ENCODE measurements around the gene UBE2O. TPM values are rescaled to one million over a fixed set of nuclear protein-coding genes. Genes with fewer than 3 reads are reported as not detected.
"Not testable (repeated sequence)": the region's sequence is repeated elsewhere in the genome, so short reads cannot be mapped to it uniquely, and the experiment has no call there.

UBE2O gene
- total and polyA plus RNA-seq, 2 donors (not counting 3 experiments of a cell fraction or from before 2014, with no cell fraction given) = 13.9 to 34.1 TPM

GRCh38 chr17:76350463-76350862 is 102.5 kb downstream of the UBE2O start:
- ChIA-PET POLR2A (interaction anchor here (1.0 kb wide), 1 partner anchor 32 kb away, joined by 3 read pairs; no protein-coding TSS in a partner anchor), CTCF (interaction anchor here (2.3 to 4.1 kb wide), 3 partner anchors 15 to 48 kb away, joined by 12 to 40 read pairs (median 30); no protein-coding TSS in a partner anchor)
- Histone ChIP-seq H3K4me3 (replicated peaks in 1 of 3; ENCODE audit: insufficient read depth in 1 of 3, low read depth in 1 of 3, low read length in 3 of 3) (no peak overlapping the region), H4K20me1 (replicated peaks; ENCODE audit: control insufficient read depth, extremely low read depth, insufficient read depth, low read length) (no peaks in the 10 kb centered on the region), H3K36me3 (ENCODE audit: control insufficient read depth in 2 of 2, extremely low read depth in 1 of 2, insufficient read depth in 2 of 2, low read length in 2 of 2) (peaks cover 0 to 12% of the 10 kb centered on the region in 2 experiments), H3K9me3 (replicated peaks; ENCODE audit: control insufficient read depth, insufficient read depth, low read length) (no peaks in the 10 kb centered on the region), H3K79me2 (ENCODE audit: control insufficient read depth, insufficient read depth, low read length) (peaks cover 29% of the 10 kb centered on the region), H3K4me1 (ENCODE audit: control insufficient read depth, extremely low read depth, insufficient read depth, low read length) (peaks cover 10% of the 10 kb centered on the region), H3K27me3 (ENCODE audit: control insufficient read depth in 2 of 2, insufficient read depth in 2 of 2, low read length in 2 of 2) (no peaks in the 10 kb centered on the region), H2AFZ (ENCODE audit: low read depth, low read length) (no peak overlapping the region), H3K27ac (ENCODE audit: insufficient read depth, low read depth, low read length) (no peak overlapping the region), H3K4me2 (ENCODE audit: insufficient read depth, low read length) (no peak overlapping the region), H3K9ac (replicated peaks; ENCODE audit: extremely low read depth, insufficient read depth, low read length) (no peak overlapping the region), H3K9me1 (replicated peaks; ENCODE audit: control insufficient read depth, extremely low read depth, insufficient read depth, low read length) (no peaks in the 10 kb centered on the region)
- no TSS peak for BruUV-seq (replicated peaks)
- TF ChIP-seq JUN (IDR thresholded peaks at IDR 0.05; ENCODE audit: borderline replicate concordance, insufficient read depth, insufficient read length, low read depth) (no peak), MYC (IDR thresholded peaks at IDR 0.05; ENCODE audit: low read depth, low read length) (no peak), GATA2 (IDR thresholded peaks at IDR 0.05; ENCODE audit: insufficient read depth, insufficient read length, low read depth, low read length) (no peak), POLR2A (IDR thresholded peaks at IDR 0.05; ENCODE audit: low read depth, low read length) (no peak), FOS (IDR thresholded peaks at IDR 0.05; ENCODE audit: borderline replicate concordance, insufficient read depth, low read length) (no peak), CTCF (IDR thresholded peaks at IDR 0.05; ENCODE audit: extremely low read depth in 1 of 2, insufficient read depth in 1 of 2, low read depth in 1 of 2, low read length in 2 of 2) (no peak), POLR2AphosphoS5 (IDR thresholded peaks at IDR 0.05; ENCODE audit: insufficient read depth, low read depth, low read length) (no peak), EZH2 (IDR thresholded peaks at IDR 0.05; ENCODE audit: borderline replicate concordance, low read depth, low read length, severe bottlenecking) (no peak)
- TF ChIP-seq, protein P1, sequence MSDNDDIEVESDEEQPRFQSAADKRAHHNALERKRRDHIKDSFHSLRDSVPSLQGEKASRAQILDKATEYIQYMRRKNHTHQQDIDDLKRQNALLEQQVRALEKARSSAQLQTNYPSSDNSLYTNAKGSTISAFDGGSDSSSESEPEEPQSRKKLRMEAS (IDR thresholded peaks at IDR 0.05; ENCODE audit: insufficient read depth, insufficient read length) = no peak
- intact Hi-C loops (cut with micrococcal nuclease) (no loop called here), dilution Hi-C loops (cut with MboI; ENCODE audit: extremely low pct_ligation_motif_present, low sequenced_read_pairs) (no loop called here)
- DNase-seq (ENCODE audit: low read depth, low spot score) (no peak), FAIRE-seq (no peak)

DNA sequence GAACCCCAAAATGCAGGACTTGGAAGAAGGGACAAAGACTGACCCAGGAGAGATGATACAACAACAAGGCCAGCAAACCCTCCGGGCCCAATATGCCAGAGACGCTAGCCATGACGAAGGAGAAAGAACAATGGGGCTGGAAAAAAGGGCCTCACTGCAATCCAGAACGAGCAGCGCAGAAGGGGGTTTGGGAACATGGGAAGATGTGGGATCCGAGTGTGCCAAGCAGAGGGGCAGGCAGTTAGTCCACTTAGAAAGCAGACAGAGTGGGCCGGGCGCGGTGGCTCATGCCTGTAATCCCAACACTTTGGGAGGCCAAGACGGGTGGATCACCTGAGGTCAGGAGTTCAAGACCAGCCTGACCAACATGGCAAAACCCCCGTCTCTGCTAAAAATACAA is 106.0 kb downstream of the UBE2O start:
- Histone ChIP-seq H3K36me3 (ENCODE audit: control insufficient read depth in 2 of 2, extremely low read depth in 1 of 2, insufficient read depth in 2 of 2, low read length in 2 of 2) (peaks cover 4 to 20% of the 10 kb centered on the region in 2 experiments), H3K79me2 (ENCODE audit: control insufficient read depth, insufficient read depth, low read length) (peaks cover 19% of the 10 kb centered on the region)
- intact Hi-C loops (cut with micrococcal nuclease); H3K9me3 ChIP-seq (replicated peaks; ENCODE audit: control insufficient read depth, insufficient read depth, low read length); POLR2A ChIA-PET; H3K9ac ChIP-seq (replicated peaks; ENCODE audit: extremely low read depth, insufficient read depth, low read length); FAIRE-seq; H3K4me1 ChIP-seq (ENCODE audit: control insufficient read depth, extremely low read depth, insufficient read depth, low read length); dilution Hi-C loops (cut with MboI; ENCODE audit: extremely low pct_ligation_motif_present, low sequenced_read_pairs); H3K4me2 ChIP-seq (ENCODE audit: insufficient read depth, low read length); H3K27ac ChIP-seq (ENCODE audit: insufficient read depth, low read depth, low read length); DNase-seq (ENCODE audit: low read depth, low spot score); H3K9me1 ChIP-seq (replicated peaks; ENCODE audit: control insufficient read depth, extremely low read depth, insufficient read depth, low read length); H3K4me3 ChIP-seq (replicated peaks in 1 of 3; ENCODE audit: insufficient read depth in 1 of 3, low read depth in 1 of 3, low read length in 3 of 3); H4K20me1 ChIP-seq (replicated peaks; ENCODE audit: control insufficient read depth, extremely low read depth, insufficient read depth, low read length); CTCF ChIA-PET; H3K27me3 ChIP-seq (ENCODE audit: control insufficient read depth in 2 of 2, insufficient read depth in 2 of 2, low read length in 2 of 2); H2AFZ ChIP-seq (ENCODE audit: low read depth, low read length); BruUV-seq (replicated peaks): not testable (repeated sequence)
